Colon (tissue), 2 donors: Measurements from ENCODE around the gene RALA.
"Not testable (repeated sequence)": the region's sequence is repeated elsewhere in the genome, so short reads cannot be mapped to it uniquely, and the experiment has no call there.

ENCODE experiments used
- FAIRE-seq: peaks from 2 replicates; lab custom pipeline; 2012; peaks lifted over from hg19 to GRCh38; lab: Jason Lieb, UNC
- donor health status: control.
- donor health status: control.

RALA gene

DNA sequence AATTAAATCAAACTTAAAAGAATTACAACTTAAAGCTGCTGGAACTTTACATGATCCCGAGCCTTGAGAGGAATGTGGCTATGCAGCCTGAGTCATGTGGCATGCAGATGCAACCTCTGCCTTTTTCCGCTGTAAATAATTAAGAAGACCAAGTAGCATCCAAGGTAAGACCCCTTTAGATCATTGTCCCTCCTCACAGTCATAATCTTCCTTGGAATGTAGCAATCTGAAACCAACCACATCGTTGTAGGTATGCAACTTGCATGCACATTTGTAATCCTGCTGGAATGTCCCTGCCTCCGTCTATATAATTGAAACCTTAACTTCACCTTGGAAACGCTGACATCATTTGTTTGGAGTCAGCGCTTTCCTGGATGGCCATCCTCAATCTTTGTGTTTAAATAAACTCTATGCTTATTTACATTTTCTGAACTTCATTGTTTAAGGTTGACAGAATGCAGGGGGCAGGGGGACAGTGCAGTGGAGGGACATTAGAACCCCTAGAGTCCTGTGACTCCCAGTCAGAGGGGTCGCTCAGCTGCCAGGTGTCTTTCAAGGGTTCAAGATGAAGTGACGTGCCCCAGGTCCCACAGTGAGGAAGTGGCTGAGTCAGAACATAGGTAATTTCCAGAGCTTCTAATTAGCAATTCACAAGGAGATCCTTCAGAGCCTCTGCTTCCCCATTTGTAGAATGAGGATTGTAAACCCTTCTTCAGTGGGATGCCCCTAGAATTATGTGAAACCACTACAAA, 110.7 kb downstream of the RALA start:
- FAIRE-seq = no peak

DNA sequence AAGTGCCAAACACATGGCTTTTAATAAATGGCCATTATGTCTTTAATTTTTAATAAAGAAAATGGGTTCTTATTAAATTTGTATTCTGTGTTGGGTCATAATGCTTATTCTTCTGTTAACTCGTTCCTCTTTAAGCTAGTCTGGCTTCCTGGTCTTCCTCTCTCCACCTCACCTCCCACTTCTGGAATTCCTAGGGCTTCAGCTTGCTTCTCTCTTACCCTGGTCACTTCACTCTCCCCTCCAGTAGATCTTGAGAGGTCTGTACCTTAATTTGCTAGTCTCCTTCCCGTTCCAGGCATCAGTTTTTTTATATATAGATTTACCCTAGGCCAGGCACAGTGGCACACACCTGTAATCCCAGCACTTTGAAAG, 111.2 kb downstream of the RALA start:
- no peak for FAIRE-seq

DNA sequence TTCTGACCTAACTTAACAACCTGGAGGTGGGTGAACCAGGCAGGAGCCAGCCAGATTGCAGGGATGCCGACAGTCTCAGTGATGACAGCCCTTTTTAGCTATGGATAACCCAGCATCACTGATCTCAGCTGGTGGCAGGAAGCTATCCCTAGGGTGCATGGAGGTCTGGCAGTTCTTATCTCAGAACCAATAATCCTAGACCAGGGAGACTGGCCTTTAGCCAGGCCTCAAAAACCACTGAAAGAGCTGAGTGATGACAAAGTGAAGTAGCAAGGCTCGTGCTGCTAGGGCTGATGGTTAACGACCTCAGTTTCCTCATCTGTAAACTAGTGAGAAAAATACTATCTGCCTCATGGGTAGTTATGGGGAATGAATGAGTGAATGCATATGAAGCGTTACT, 112.5 kb downstream of the RALA start:
- no peak for FAIRE-seq

DNA sequence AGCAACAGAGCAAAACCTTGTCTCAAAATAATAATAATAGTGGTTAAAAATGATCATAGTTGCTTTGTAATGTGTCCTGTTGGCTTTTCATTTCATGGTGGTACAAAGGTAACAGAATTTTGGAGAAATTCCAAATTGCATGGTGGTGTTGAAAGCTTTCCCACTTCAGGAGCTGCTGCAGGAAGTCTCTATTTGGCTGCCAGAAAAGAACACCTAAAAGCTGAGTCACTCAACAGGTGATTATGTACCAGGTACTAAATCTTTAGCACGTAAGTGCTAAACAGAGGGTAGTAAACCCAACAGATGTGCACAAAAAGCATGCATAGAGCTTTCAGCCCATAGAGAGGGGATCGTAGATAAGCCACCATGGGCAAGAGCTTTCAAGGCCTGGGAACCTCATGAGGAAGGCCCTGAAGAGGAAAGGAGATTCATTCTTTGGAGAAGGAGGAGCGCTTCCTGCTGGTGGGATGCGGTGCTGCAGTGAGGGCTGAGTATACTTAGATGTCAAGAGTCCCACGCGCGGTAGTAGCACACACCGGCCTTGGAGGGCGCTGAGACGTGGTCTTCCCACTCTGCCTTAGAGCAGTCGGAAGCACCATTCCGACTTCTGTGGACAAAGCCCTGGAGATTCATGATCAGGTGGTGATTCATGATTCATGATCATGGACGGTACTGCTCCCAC, 118.7 kb downstream of the RALA start:
- no peak for FAIRE-seq

DNA sequence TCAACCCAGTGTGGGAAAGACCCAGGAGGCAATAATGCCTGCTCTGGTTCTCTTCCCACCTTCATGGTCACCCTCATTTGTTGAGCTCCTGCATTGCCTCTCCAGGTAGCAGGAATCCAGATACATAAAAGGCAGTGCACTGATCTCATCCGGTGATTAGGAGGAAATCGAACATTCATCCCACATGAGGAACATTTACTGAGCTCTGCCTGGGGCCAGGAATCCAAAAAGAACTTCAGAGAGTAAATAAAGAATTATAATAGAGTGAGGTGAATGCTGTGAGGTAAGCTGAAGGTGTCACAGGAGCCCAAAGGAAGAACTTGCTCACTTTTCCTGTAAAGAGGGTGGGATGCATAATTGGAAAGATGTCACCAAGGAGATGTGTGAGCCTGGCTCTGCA, 121.2 kb downstream of the RALA start:
- FAIRE-seq = no peak

DNA sequence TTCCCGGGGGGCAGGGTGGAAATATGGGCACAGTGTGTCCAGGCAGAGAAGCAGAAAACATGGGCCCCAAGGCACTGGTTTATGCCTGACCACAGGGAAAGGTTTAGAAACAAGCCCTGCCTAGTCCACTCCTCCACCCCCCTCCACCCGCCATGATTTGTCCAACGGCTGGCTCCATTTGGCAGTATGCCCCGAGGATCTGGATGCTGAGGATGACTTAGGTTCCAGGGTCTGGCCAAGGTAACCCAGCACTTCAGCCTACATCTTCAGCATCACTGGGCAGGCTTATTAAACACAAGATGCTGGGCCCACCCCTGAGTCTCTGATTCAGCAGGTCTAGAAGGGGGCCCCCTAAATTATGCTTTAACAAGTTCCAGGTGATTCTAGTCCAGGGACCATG, 121.9 kb downstream of the RALA start:
- no peak for FAIRE-seq

DNA sequence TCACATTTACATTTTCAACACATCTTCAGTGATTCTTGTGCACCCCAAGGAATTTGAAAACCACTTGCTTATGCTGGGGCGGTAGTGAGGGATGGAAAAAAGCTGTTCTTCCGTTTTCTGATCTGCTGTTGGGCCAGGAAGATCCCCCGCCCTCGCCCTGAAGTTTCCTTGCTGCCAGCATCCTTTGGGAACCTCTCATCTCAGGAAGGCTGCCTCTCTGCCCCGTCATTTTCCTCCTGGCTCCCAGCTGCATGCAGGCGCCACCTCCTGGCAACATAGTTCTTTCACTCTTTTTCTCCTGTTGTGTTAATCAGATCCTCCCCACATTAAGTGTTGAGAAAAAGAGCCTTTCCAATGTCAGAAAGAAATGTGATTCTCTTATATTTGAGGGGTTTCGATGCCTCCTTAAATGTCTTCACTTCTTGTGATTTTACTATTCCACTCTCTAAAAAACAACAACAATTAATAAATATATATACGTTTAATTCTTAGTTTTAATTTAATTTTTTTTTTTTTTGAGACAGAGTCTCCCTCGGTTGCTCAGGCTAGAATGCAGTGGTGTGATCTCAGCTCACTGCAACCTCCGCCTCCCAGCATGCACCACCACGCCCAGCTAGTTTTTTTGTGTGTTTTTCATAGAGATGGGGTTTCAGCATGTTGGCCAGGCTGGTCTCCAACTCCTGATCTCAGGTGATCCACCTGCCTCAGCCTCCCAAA, 122.9 kb downstream of the RALA start:
- no peak for FAIRE-seq

DNA sequence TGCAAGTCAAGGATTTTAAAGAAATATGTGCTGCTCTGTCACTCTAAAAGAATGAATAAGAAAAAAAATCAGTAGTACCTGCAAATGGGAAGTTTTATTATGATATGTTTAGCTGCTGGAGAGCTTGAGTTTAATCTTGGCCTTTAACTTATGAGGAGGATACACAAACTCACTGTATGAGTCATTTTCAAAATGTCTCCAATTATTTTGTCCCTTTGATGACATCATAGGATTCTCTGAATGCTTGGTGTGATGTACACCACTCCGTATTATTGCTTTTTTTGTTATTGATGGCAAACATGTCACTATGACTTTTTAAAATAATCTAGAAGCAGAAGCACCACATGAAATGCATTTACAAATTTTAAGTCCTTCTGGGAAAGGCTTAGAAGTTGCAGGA, 125.8 kb downstream of the RALA start:
- no peak for FAIRE-seq

DNA sequence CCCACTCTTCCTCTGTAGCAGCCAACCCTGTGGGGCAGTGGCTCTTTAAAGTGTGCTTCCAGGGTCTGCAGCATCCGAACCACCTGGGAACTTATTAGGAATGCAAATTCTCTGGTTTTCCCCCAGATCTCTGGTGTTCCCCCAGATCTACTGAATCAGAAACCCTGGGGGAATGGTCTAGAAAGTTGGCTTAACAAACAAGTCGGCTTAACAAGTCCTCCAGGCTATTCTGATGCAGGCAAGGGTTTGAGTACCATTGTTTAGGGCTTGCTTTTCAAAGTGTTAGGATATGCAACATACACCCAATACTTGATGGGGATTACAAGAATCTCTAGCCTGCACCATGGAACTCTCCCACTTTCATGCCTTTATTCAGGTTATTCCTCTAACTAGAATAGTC, 126.3 kb downstream of the RALA start:
- FAIRE-seq = no peak

DNA sequence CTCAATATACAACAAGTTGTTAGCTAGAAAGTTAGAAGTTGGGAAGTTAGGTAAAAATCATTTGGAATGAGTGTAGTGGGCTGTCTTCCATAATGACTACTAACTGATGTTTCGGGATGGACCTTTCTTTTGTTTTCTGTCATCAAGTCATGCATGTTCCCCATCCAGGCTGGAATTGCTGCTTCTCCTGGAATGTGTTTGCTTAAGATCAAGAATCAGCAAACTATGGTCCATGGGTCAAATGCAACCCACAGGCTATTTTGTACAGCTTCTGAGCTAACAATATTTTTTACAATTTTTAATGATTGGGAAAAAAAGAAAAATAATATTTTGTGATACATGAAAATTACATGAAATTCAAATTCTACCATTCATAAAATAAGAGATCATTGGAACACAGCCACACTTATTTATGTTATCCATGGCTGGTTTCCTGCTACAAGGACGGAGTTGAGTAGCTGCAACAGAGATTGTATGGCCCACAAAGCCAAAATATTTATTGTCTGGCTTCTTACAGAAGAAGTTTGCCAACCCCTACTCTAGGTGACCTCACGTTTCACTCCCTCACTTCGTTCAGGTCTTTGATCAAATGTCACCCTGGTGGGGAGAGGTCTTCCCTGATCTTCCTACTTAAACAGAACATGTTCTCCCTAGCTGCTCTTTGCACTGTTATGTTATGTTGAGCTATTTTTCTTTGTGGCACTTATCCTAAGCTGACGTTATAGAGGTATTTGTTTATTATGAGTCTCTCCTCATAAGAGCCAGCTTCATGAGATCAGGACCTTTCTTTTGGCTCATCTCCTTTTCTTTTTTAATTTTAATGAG, 127.1 kb downstream of the RALA start:
- FAIRE-seq = no peak

DNA sequence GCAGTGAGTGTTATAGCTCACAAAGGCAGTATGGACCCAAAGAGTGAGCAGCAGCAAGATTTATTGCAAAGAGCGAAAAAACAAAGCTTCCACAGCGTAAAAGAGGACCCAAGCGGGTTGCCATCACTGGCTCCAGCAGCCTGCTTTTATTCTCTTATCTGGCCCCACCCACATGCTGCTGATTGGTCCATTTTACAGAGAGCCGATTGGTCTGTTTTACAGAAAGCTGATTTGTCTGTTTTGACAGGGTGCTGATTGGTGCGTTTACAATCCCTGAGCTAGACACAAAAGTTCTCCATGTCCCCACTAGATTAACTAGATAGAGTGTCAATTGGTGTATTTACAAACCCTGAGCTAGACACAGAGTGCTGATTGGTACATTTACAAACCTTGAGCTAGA, 129.9 kb downstream of the RALA start:
- not testable (repeated sequence) for FAIRE-seq

DNA sequence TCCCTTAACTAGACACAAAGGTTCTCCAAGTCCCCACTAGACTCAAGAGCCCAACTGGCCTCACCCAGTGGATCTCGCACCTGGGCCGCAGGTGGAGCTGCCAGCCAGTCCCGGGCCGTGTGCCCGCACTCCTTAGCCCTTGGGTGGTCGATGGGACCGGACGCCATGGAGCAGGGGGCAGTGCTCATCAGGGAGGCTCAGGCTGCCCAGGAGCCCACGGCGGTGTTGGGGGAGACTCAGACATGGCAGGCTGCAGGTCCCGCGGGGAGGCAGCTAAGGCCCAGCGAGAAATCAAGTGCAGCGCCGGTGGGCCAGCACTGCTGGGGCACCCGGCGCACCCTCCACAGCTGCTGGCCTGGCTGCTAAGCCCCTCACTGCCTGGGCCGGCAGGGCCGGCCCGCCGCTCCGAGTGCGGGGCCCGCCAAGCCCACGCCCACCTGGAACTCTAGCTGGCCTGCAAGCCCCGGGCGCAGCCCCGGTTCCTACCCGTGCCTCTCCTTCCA, 130.5 kb downstream of the RALA start:
- FAIRE-seq = no peak

DNA sequence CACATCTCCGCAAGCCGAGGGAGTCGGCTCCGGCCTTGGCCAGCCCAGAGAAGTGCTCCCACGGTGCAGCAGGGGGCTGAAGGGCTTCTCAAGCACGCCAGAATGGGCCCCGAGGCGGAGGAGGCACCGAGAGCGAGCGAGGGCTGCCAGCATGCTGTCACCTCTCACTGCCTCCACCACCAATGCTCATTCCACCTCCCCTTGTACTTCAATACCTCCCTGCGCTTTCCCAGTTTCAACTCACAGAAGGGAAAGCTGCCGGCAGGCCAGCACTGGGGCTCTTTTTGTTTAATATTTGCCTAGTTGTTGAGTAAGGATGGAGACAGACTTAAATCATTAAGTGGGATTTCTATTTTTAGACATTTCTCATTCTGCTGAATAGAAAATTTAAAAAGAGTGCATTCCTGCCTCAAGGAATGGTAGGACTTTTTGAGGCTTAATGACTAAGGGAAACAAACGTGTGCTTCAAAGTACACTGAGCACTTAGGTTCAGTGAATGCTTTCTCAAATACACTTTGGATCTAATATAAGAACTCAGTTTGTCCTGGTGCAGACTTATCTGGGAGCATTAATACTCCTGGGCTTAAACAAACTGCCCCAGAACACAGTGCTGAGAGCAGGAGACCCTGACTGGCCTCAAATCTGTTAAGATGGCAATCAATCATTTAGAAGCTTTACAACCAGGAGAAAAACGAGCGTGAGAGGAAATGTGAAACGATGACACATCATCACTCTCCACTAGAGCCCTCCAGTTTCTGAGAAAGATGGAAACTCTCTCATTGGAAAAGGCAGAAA, 131.2 kb downstream of the RALA start:
- no peak for FAIRE-seq

DNA sequence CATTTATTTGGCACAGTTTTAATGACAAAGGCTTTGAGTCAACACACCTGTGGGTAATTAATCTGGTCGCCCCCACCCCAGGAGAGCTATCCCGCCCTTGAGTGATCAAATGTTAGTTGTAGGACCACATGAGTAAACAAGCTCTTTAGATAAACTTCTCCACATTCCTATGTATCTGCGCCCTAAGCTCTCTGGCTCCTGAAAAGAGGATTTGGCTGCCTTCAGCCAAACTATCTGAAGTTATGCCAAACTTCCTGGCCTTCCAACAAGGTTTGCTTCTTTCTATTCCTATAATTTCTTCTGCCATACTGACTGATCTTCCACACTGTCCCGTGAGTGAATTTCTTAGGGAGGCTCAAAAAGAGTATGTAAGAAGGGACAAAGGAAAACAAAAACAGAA, 134.2 kb downstream of the RALA start:
- FAIRE-seq = no peak
